Mesenchymal stem cell (in vitro differentiated cells and primary cell): ENCODE measurements around the gene MUC5AC.

Experiments used
- DNase-seq: peaks from one replicate; pipeline ENCODE4 v3.0.0-alpha.2; 2013
- H2AFZ ChIP-seq: one replicate; pipeline ENCODE4 v1.6.1; 2013; ENCODE audit warnings: low read depth, mild to moderate bottlenecking, control low read depth, inconsistent platforms, low read length, moderate library complexity
- H2AK5ac ChIP-seq: 2 replicates; pipeline ENCODE4 v1.6.1; 2013; ENCODE audit warnings: low read length, moderate library complexity, mild to moderate bottlenecking, inconsistent platforms; ENCODE audit not compliant: severe bottlenecking
- H2BK120ac ChIP-seq: one replicate; pipeline ENCODE4 v1.6.1; 2013; ENCODE audit warnings: low read depth, mild to moderate bottlenecking, inconsistent platforms, low read length, moderate library complexity
- H2BK12ac ChIP-seq, 2 experiments: one replicate each; pipeline ENCODE4 v1.6.1; 2013; ENCODE audit warnings: inconsistent platforms in 2 of 2, low read length in 2 of 2, mild to moderate bottlenecking in 2 of 2, moderate library complexity in 2 of 2, control low read depth in 1 of 2
- H2BK15ac ChIP-seq: one replicate; pipeline ENCODE4 v1.6.1; 2013; ENCODE audit warnings: mild to moderate bottlenecking, low read depth, inconsistent platforms; ENCODE audit not compliant: poor library complexity, severe bottlenecking
- H2BK5ac ChIP-seq: 2 replicates; pipeline ENCODE4 v1.6.1; 2013; ENCODE audit warnings: low read depth, mild to moderate bottlenecking, low read length, control low read depth, inconsistent platforms; ENCODE audit not compliant: poor library complexity, severe bottlenecking
- H3K14ac ChIP-seq, 2 experiments: one replicate each; pipeline ENCODE4 v1.6.1; 2013; ENCODE audit warnings: inconsistent platforms in 2 of 2, low read length in 2 of 2, control low read depth in 1 of 2, mild to moderate bottlenecking in 1 of 2, moderate library complexity in 1 of 2
- H3K18ac ChIP-seq, 2 experiments: one replicate each; pipeline ENCODE4 v1.6.1; 2013; ENCODE audit warnings: inconsistent platforms in 2 of 2, low read length in 2 of 2, control low read depth in 1 of 2, low read depth in 1 of 2, mild to moderate bottlenecking in 1 of 2
- H3K23ac ChIP-seq, 2 experiments: one replicate each; pipeline ENCODE4 v1.6.1; 2013; ENCODE audit warnings: inconsistent platforms in 2 of 2, low read length in 2 of 2, mild to moderate bottlenecking in 2 of 2, moderate library complexity in 2 of 2, control low read depth in 1 of 2
- H3K27ac ChIP-seq: 2 replicates; pipeline ENCODE4 v1.5.1; 2013; ENCODE audit warnings: mild to moderate bottlenecking, moderate library complexity, low read length, control low read depth, inconsistent platforms; ENCODE audit not compliant: poor library complexity, severe bottlenecking
- H3K27me3 ChIP-seq, 2 experiments: 2 replicates each; pipeline versions ENCODE4 v1.6.1 to v1.7.0; 2013; ENCODE audit warnings: low read length in 2 of 2, mild to moderate bottlenecking in 2 of 2, moderate library complexity in 2 of 2, control low read depth in 1 of 2, inconsistent platforms in 1 of 2; ENCODE audit not compliant: control insufficient read depth in 1 of 2, insufficient read depth in 1 of 2
- H3K36me3 ChIP-seq, 2 experiments: 2 replicates each; pipeline versions ENCODE4 v1.6.1 to v1.7.0; 2013; ENCODE audit warnings: low read length in 2 of 2, control low read depth in 1 of 2, inconsistent platforms in 1 of 2, low read depth in 1 of 2, mild to moderate bottlenecking in 1 of 2; ENCODE audit not compliant: insufficient read depth in 2 of 2, control insufficient read depth in 1 of 2
- H3K4ac ChIP-seq, 2 experiments: one replicate each; pipeline ENCODE4 v1.6.1; 2013; ENCODE audit warnings: inconsistent platforms in 2 of 2, low read length in 2 of 2, mild to moderate bottlenecking in 2 of 2, moderate library complexity in 2 of 2, control low read depth in 1 of 2, low read depth in 1 of 2
- H3K4me1 ChIP-seq: 2 replicates; pipeline ENCODE4 v1.6.1; 2013; ENCODE audit warnings: low read depth, low read length, control low read depth; ENCODE audit not compliant: control insufficient read depth, insufficient read depth
- H3K4me2 ChIP-seq: 2 replicates; pipeline ENCODE4 v1.6.1; 2013; ENCODE audit warnings: low read length, mild to moderate bottlenecking, inconsistent platforms; ENCODE audit not compliant: poor library complexity, severe bottlenecking
- H3K4me3 ChIP-seq, 2 experiments: 2 replicates each; pipeline versions ENCODE4 v1.5.1 to v1.7.0; 2013; ENCODE audit warnings: low read length in 2 of 2, mild to moderate bottlenecking in 2 of 2, control low read depth in 1 of 2, low read depth in 1 of 2; ENCODE audit not compliant: insufficient read depth in 1 of 2
- H3K79me1 ChIP-seq: replicated peaks from 2 replicates; pipeline ENCODE4 v1.6.1; 2013; ENCODE audit warnings: mild to moderate bottlenecking, control low read depth, low read length, inconsistent platforms; ENCODE audit not compliant: poor library complexity, severe bottlenecking
- H3K9ac ChIP-seq: 2 replicates; pipeline ENCODE4 v1.7.0; 2013; ENCODE audit warnings: mild to moderate bottlenecking, low read length, moderate library complexity
- H3K9me3 ChIP-seq: 2 replicates; pipeline ENCODE4 v1.7.0; 2013; ENCODE audit warnings: mild to moderate bottlenecking, low read length; ENCODE audit not compliant: control insufficient read depth
- H4K8ac ChIP-seq: one replicate; pipeline ENCODE4 v1.6.1; 2013; ENCODE audit warnings: inconsistent platforms, mild to moderate bottlenecking, low read length, moderate library complexity
- H4K91ac ChIP-seq: one replicate; pipeline ENCODE4 v1.6.1; 2013; ENCODE audit warnings: mild to moderate bottlenecking, low read length, inconsistent platforms
- WGBS: methylation state at CpG from one replicate; pipeline ENCODE4 v1.1.7; 2013; ENCODE audit warnings: mixed read lengths; 5-methylcytosine and 5-hydroxymethylcytosine counted together

The MUC5AC gene

DNA sequence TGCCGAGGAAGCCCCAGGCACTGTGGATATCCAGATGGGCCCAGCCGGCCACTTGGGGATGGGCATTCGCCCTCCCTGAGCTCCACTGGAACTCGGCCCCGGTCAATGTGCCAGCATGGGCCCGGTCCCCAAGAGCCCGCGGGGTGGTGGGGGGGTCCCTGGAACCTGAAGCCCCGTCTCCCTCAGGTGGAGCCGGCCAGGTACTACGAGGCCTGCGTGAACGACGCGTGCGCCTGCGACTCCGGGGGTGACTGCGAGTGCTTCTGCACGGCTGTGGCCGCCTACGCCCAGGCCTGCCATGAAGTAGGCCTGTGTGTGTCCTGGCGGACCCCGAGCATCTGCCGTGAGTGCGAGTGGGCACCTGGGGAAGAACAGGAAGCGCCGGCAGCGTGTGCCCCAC is 21.2 kb downstream of the MUC5AC start:
- no peak overlapping the region for H2BK120ac ChIP-seq
- no peak overlapping the region for H2BK12ac ChIP-seq
- no peaks in the 10 kb centered on the region for H3K79me1 ChIP-seq
- H2BK5ac ChIP-seq = no peak overlapping the region
- H3K14ac ChIP-seq = no peak overlapping the region
- H3K27ac ChIP-seq = no peak overlapping the region
- H3K4me2 ChIP-seq = no peak overlapping the region
- no peak overlapping the region for H3K4ac ChIP-seq
- H3K9ac ChIP-seq = no peak overlapping the region
- no peak overlapping the region for H3K4me3 ChIP-seq
- no peak overlapping the region for H3K18ac ChIP-seq
- H2AFZ ChIP-seq = no peak overlapping the region
- H3K23ac ChIP-seq = no peak overlapping the region
- H4K91ac ChIP-seq = no peak overlapping the region
- WGBS = 93% methylated on average over 29 of the region's 29 CpGs
- H3K27me3 ChIP-seq = peaks cover 0 to 3% of the 10 kb centered on the region in 2 experiments
- H4K8ac ChIP-seq = no peak overlapping the region
- no peak overlapping the region for H2AK5ac ChIP-seq
- H3K4me1 ChIP-seq = peaks cover 4% of the 10 kb centered on the region
- H3K9me3 ChIP-seq = no peaks in the 10 kb centered on the region
- DNase-seq = no peak
- no peak overlapping the region for H2BK15ac ChIP-seq
- no peaks in the 10 kb centered on the region for H3K36me3 ChIP-seq

DNA sequence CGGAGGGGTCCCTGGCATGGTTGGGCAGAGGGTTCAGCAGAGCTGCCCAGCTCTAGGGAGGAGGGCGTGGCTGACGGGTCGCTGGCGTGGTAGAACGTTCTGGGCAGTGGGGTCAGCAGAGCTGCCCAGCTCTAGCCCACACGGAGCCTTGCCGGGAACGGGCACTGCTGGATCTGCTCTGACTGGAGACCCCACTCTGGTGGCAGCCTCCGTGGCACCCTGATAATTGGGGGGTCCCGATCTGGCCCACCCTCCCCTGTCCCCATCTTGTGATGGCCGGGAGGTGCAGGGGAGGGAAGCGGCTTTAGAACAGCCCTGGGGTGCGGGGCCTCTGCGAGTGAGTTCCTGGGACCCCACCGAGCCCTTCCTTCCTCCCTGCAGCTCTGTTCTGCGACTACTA is 21.9 kb downstream of the MUC5AC start:
- Histone ChIP-seq H3K9me3 (no peaks in the 10 kb centered on the region), H3K4me3 (no peak overlapping the region), H3K27ac (no peak overlapping the region), H2BK120ac (no peak overlapping the region), H2BK12ac (no peak overlapping the region), H2BK5ac (no peak overlapping the region), H3K4me2 (no peak overlapping the region), H3K23ac (no peak overlapping the region), H3K36me3 (no peaks in the 10 kb centered on the region), H3K27me3 (peaks cover 0 to 3% of the 10 kb centered on the region in 2 experiments), H3K18ac (no peak overlapping the region), H3K14ac (no peak overlapping the region), H2AK5ac (no peak overlapping the region), H3K4ac (no peak overlapping the region), H2BK15ac (no peak overlapping the region), H4K8ac (no peak overlapping the region), H3K79me1 (no peaks in the 10 kb centered on the region), H4K91ac (no peak overlapping the region), H3K9ac (no peak overlapping the region), H3K4me1 (peaks cover 4% of the 10 kb centered on the region), H2AFZ (no peak overlapping the region)
- no peak for DNase-seq
- WGBS = 88% methylated on average over 15 of the region's 17 CpGs

DNA sequence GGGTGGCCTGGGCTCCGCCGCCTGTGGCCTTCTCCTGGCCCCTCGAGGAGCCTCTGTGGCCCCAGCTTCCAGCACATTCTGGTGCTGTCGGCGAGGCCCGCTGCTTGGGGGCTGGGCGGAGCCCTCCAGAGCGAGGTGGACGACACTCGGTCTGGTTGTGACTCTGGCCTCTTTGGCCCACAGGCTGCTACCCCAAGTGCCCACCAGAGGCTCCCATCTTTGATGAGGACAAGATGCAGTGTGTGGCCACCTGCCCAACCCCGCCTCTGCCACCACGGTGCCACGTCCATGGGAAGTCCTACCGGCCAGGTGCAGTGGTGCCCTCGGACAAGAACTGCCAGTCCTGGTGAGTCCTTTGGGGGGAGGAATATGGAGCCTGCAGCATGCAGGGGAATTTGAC is 22.4 kb downstream of the MUC5AC start:
- no peak for DNase-seq
- H3K9me3 ChIP-seq = peaks cover 2% of the 10 kb centered on the region
- no peak overlapping the region for H2BK12ac ChIP-seq
- H4K91ac ChIP-seq = no peak overlapping the region
- H3K4me2 ChIP-seq = no peak overlapping the region
- no peaks in the 10 kb centered on the region for H3K36me3 ChIP-seq
- H2BK120ac ChIP-seq = no peak overlapping the region
- H2AFZ ChIP-seq = no peak overlapping the region
- H3K23ac ChIP-seq = no peak overlapping the region
- H3K18ac ChIP-seq = no peak overlapping the region
- H3K9ac ChIP-seq = no peak overlapping the region
- peaks cover 3 to 8% of the 10 kb centered on the region in 2 experiments for H3K27me3 ChIP-seq
- 75% methylated on average over 15 of the region's 15 CpGs for WGBS
- no peaks in the 10 kb centered on the region for H3K79me1 ChIP-seq
- no peak overlapping the region for H2BK5ac ChIP-seq
- peaks cover 4% of the 10 kb centered on the region for H3K4me1 ChIP-seq
- no peak overlapping the region for H3K27ac ChIP-seq
- no peak overlapping the region for H2BK15ac ChIP-seq
- H4K8ac ChIP-seq = no peak overlapping the region
- H2AK5ac ChIP-seq = no peak overlapping the region
- H3K4ac ChIP-seq = no peak overlapping the region
- H3K4me3 ChIP-seq = no peak overlapping the region
- no peak overlapping the region for H3K14ac ChIP-seq

- no peak for DNase-seq
- no peak overlapping the region for H2BK12ac ChIP-seq
- peaks cover 5% of the 10 kb centered on the region for H3K9me3 ChIP-seq
- H2BK120ac ChIP-seq = no peak overlapping the region
- no peak overlapping the region for H2BK5ac ChIP-seq
- no peak overlapping the region for H3K18ac ChIP-seq
- H3K79me1 ChIP-seq = no peaks in the 10 kb centered on the region
- no peak overlapping the region for H2AFZ ChIP-seq
- peaks cover 4% of the 10 kb centered on the region for H3K4me1 ChIP-seq
- no peak overlapping the region for H3K4me2 ChIP-seq
- no peak overlapping the region for H2AK5ac ChIP-seq
- WGBS = 92% methylated on average over 27 of the region's 29 CpGs
- H3K9ac ChIP-seq = no peak overlapping the region
- H3K14ac ChIP-seq = no peak overlapping the region
- peaks cover 11 to 14% of the 10 kb centered on the region in 2 experiments for H3K27me3 ChIP-seq
- no peaks in the 10 kb centered on the region for H3K36me3 ChIP-seq
- no peak overlapping the region for H3K23ac ChIP-seq
- no peak overlapping the region for H4K91ac ChIP-seq
- H3K4me3 ChIP-seq = no peak overlapping the region
- H3K27ac ChIP-seq = no peak overlapping the region
- H4K8ac ChIP-seq = no peak overlapping the region
- no peak overlapping the region for H2BK15ac ChIP-seq
- H3K4ac ChIP-seq = no peak overlapping the region
These were observed 23.2 kb downstream of the MUC5AC start for GRCh38 chr11:1180947-1181391.
